Measurements from ENCODE around the gene CYP19A1. TPM values are rescaled to one million over a fixed set of nuclear protein-coding genes. Genes with fewer than 3 reads are reported as not detected.

Gene CYP19A1
- total and polyA plus RNA-seq, 9 of the 15 experiments (the other 6 are each of a cell fraction or from before 2014, with no cell fraction given), result 0.16 to 0.63 (median 0.47) TPM; not detected in 3

- peak; percentile 20 to 62 (median 37); a peak in 3 of 6 replicates for TF ChIP-seq CTCF (IDR thresholded peaks at IDR 0.05 in 2 of 3, conservative IDR thresholded peaks at IDR 0.05 in 1 of 3; ENCODE audit: insufficient read depth in 2 of 3, low read depth in 1 of 3, low read length in 3 of 3)
- peak; percentile 54; the same call in 1 of the 2 replicates for TF ChIP-seq DEAF1 (CRISPR knock-in tag; IDR thresholded peaks at IDR 0.05)
- TF ChIP-seq RAD21 (CRISPR knock-in tag; conservative IDR thresholded peaks at IDR 0.05 in 1 of 2, IDR thresholded peaks at IDR 0.05 in 1 of 2), result peak; percentile 75 to 82
- no peak for TF ChIP-seq ZNF354B (CRISPR knock-in tag; IDR thresholded peaks at IDR 0.05)
- TF ChIP-seq ZNF586 (CRISPR knock-in tag; conservative IDR thresholded peaks at IDR 0.05), result no peak
- no peak for TF ChIP-seq ZNF274 (IDR thresholded peaks at IDR 0.05; ENCODE audit: borderline replicate concordance, low read depth, low read length)
- 0 out of 2 replicates have a peak, but pooled peaks have one; percentile 2 for TF ChIP-seq SMC3 (conservative IDR thresholded peaks at IDR 0.05; ENCODE audit: insufficient read depth, low read depth, low read length)
These were observed 108.5 kb downstream of the CYP19A1 start (continued) for GRCh38 chr15:51229907-51230330.

Data from K562 (cell line).